KBM-7 (cell line): ENCODE measurements around the gene KAZN.

Experiments
- DNase-seq: peaks from one replicate; pipeline ENCODE4 v3.0.0-alpha.2; 2015
- in situ Hi-C: fragments of 300-500 bp; cut with MboI; formaldehyde crosslinking; loops from 2 replicates; pipeline ENCODE4 v1.14.3; 2020; ENCODE audit warnings: low sequenced_read_pairs, low pct_unique_long_range_greater_than_20kb, mixed read lengths

Gene KAZN

DNA sequence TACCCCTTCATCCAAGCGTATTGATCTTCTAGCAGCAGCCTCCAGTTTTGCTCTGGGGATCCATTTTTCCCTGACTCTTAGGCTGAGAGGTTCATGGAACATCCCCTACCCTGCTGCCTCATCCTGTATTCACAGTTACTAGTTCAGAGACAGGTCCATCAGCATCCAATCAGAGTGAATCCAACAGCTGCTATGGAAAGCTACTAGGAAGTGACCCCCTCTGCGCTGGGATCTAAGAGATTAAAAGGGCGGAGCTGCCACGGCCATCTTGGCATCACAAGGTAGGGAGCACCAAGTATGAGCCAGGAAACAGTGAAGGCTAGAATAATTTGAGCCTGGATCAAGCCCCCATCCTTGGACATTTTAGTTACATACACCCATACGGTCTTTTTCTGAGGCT lies 32.5 kb downstream of the KAZN start:
- no peak for DNase-seq
- in situ Hi-C loops: no loop called here

GRCh38 chr1:14631421-14631820 lies 32.9 kb downstream of the KAZN start:
- DNase-seq: no peak
- in situ Hi-C loops: no loop called here

- in situ Hi-C loops: no loop called here
- DNase-seq: no peak
These were observed 36.0 kb downstream of the KAZN start for GRCh38 chr1:14634486-14634885.

GRCh38 chr1:14635421-14635820 lies 36.9 kb downstream of the KAZN start:
- in situ Hi-C loops: no loop called here

GRCh38 chr1:14636897-14637632 lies 38.6 kb downstream of the KAZN start:
- DNase-seq: no peak
- in situ Hi-C loops: no loop called here

More at GRCh38 chr1:14635421-14635820, 36.9 kb downstream of the KAZN start:
- DNase-seq: no peak

GRCh38 chr1:14639291-14640050 lies 41.0 kb downstream of the KAZN start:
- no peak for DNase-seq
- in situ Hi-C loops: no loop called here

GRCh38 chr1:14642712-14643111 lies 44.2 kb downstream of the KAZN start:
- in situ Hi-C loops: no loop called here
- DNase-seq: no peak

DNA sequence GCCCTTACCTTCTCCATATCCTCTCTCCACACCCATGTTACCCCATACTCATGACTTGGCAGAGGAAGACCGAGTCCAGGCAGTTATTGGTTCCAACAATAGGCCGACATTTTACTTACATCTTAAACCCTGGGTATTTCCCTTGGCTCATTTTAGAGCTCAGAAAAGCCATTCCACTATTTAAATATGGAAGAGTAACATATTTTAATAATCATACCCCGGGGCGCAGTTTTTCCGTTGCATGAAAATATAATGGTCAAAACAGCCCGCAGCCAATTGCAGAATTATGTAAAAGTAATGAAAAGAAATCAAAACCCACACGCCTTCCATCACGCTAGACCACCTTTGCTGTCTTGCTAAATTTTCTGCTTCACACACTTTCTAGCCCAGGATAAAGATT lies 48.5 kb downstream of the KAZN start:
- no peak for DNase-seq
- in situ Hi-C loops: no loop called here

DNA sequence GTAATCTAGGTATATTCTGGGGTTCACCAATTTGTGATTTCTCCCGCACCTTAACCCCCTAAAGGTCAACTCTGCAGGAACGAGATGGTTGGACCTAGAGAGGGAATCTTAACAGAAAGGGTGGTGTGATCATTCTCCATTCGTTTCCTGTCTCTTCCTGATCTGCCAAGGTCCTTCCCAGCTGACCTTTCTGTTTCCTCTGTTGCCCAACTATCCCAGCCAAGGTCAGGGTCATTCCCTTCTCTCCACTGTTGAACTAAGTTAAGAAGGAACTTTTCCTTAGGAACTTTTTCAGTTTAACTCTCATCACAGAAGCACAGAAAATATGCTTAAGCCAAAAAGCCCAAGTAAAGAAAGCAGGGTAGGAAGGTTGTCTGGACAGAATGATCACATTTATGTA lies 49.3 kb downstream of the KAZN start:
- in situ Hi-C loops: no loop called here
- DNase-seq: no peak

DNA sequence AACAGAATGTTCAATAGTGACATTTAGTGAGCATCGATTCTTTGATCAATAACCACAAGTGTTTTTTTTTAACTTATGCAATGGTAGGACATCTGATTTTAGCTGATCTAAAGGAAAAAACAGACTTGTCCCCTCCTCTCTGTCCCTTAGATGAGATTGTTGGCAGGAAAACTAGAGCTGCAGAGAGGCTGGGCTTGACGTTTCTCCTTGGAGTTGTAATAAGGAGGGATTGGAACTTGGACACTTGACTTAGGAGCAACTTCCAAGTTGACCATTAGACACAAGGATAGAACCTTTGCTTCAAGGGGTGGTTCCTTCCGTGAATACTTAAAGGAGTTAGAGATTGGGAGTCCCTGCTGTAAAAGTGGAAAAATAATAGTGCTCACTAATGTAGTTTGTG lies 49.9 kb downstream of the KAZN start:
- DNase-seq: no peak
- in situ Hi-C loops: no loop called here

DNA sequence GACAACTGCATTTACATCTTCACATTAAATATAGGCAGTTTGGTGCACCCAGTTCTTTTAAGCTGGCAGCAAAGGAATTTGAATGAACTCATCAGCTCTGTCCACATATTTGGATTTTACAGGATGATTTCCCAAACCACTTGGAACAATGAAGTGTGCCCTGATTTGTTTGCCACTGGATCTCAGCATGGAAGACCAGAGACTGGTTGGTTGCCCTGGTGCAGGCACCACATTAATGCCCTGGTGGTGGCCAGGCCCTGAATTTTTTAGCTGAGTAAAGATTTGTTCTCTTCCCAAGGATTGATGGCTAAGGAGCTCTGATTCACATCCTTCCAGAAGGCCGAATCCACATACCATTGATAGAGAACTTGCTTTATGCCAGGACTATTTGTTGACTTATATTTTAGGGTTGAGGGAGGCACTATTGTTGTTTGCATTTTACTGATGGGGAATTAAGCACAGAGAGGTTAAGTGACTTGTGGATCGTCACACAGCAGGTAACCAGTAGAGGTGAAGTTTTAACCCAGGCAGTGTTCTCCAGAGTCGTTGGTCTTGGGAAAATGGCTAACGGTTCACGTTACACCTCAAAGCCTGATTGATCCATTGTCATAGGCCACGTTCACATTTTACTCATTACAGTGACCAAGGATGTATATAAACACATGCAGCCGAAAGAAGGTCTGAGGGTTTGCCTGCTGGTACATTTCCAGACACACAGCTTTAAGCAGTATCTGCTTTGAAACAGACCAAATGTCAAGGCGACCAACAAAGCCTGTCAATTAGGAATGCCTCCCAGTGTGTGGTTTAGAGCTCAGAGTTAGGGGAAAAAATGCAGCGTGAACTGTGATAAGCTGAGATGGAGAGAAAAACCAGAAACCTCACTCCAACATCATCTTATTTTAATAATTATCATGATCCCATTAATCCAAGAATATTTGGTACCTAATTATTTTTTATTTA lies 50.7 kb downstream of the KAZN start:
- in situ Hi-C loops: no loop called here
- DNase-seq: no peak

DNA sequence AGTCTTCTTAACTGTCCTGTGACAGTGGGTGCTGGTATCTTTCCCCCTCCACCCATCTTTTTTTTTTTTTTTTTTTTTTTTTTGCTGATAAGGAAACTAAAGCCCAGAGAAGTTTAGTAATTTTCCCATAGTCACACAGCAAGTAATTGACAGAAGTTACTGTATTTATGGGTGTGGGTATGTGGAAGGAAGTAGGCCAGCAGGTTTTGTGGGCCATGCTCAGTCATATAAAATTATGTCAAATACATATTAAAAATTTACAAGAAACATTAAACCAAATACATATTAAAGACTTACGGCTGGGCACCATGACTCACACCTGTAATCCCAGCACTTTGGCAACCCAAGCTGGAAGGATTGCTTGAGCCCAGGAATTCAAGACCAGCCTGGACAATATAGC lies 51.5 kb downstream of the KAZN start:
- in situ Hi-C loops: no loop called here
- DNase-seq: no peak

- in situ Hi-C loops: no loop called here
- no peak for DNase-seq
These were observed 52.5 kb downstream of the KAZN start for GRCh38 chr1:14650951-14651350.

- in situ Hi-C loops: no loop called here
- no peak for DNase-seq
These were observed 54.4 kb downstream of the KAZN start for GRCh38 chr1:14652840-14653239.

DNA sequence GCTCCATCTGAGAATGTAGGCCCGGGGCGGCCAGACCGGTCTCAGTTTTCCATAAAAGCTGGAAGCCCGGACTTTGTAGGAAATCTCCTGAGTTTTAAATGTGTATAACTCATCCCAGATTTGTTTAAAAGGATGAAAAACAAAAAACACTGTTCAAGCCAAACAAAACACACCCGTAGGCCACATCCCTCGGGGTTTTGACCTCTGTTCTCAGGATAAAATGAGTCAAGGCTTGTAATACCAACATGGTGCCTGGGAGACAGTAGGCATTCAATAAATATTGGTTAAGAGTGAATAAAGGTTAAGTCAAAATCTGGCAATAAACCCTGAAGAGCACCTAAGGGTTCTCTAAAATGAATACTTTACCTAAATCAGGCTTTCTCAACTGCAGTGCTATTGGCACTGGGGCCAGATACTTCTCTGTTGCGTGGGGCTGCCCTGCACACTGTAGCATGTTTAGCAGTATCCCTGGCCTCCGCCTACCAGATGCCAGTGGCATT lies 55.0 kb downstream of the KAZN start:
- in situ Hi-C loops: no loop called here

DNA sequence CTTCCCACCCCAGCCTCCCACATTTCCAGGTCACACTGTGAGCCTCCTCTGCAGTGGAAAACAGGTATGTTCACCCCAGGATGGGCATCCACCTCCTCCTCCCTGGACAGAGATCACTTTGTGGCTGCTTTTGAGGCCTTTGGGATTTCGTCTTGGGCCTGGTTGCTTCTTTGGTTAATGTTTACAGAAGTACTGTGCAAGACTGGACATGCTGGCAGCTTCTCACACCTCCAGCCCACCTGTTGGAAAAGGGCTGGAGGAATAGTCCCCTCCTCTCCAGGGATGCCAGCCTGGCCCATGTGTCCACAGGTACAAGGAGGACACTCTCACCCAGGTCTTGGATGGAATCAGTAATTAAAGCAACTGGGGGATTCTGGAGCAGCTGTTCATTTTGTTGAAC lies 56.1 kb downstream of the KAZN start:
- no peak for DNase-seq

More for the DNA sequence above, 55.0 kb downstream of the KAZN start:
- DNase-seq: no peak

DNA sequence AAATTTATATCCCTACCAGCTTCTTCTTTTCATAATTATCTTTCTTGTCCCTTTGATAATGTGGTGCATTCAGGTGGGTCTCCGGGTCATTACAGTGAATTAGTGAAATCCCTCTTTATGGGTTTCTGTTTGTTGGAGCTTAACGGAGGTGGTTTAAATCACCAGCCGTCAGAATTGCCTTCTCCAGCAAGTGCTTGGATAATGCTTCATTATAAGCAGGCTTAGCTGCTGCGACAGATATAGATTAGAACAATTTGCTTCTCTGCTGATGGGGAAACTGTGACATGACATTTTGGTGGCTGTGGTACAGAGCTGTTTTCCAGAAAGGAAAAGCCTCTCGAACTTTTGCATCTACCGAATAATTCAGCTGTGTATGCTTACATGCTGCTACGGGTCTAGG lies 56.9 kb downstream of the KAZN start:
- DNase-seq: no peak
- in situ Hi-C loops: no loop called here

More for the DNA sequence above, 56.1 kb downstream of the KAZN start:
- in situ Hi-C loops: no loop called here

GRCh38 chr1:14656384-14656937 lies 58.0 kb downstream of the KAZN start:
- in situ Hi-C loops: no loop called here
- no peak for DNase-seq

DNA sequence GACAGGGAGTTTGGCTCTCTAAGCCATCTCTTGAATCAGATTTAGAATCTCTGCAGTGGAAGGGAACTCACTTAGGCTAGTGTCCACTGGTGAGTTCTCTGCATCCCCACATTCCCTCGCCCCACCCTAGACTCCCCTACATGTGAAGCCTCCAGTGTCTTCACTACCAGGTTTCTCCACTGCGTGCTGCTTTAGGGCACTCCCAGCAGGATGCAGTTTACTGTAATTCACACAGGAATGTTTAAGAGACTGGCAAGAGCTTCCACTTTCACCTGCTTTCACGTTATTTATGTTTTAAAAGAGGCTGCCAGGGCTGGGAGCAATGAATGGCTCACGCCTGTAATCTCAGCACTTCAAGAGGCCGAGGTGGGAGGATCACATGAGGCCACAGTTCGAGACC lies 60.2 kb downstream of the KAZN start:
- in situ Hi-C loops: no loop called here
- no peak for DNase-seq
